Fibroblast of pulmonary artery (primary cell): ENCODE data around the gene ZBED4.
"Not testable (repeated sequence)": the region's sequence is repeated elsewhere in the genome, so short reads cannot be mapped to it uniquely, and the experiment has no call there.

Experiments used
- DNase-seq: peaks from one replicate; pipeline ENCODE4 v3.0.0-alpha.2; 2010; ENCODE audit warnings: low read depth
- H3K4me3 ChIP-seq: replicated peaks from 2 replicates; pipeline ENCODE4 v1.5.1; 2011; ENCODE audit warnings: low read depth, mild to moderate bottlenecking, control low read depth, low read length, moderate library complexity
- CTCF ChIP-seq: IDR thresholded peaks from 2 replicates; pipeline ENCODE4 v1.5.1; 2011; ENCODE audit warnings: mild to moderate bottlenecking, control low read depth, low read length, inconsistent platforms; ENCODE audit errors: missing control alignments

Gene ZBED4

GRCh38 chr22:49814164-49814686, 39.4 kb upstream of the ZBED4 start:
- DNase-seq = no peak
- no peak for TF ChIP-seq CTCF
- no peak overlapping the region for H3K4me3 ChIP-seq

DNA sequence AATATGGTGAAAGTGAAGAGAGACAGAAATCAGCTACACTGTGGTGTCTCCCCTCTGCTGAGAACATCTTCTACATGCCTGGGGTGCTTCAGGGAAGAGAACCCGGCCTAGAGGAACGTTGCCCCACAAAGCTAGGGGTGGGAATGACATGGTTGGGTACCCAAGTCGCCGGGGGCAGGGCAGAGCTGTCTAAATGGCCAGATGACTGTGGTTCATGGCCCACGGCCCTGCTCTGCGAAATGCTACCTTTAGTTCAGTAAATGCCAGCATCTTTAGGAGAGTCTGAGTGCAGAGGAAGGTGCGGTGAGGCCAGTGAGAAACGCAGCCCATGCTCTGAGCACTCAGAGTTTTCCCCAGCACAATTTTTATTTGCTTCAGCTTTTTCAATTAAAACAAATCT, 38.8 kb upstream of the ZBED4 start:
- DNase-seq = no peak
- no peak for TF ChIP-seq CTCF
- H3K4me3 ChIP-seq = no peak overlapping the region

DNA sequence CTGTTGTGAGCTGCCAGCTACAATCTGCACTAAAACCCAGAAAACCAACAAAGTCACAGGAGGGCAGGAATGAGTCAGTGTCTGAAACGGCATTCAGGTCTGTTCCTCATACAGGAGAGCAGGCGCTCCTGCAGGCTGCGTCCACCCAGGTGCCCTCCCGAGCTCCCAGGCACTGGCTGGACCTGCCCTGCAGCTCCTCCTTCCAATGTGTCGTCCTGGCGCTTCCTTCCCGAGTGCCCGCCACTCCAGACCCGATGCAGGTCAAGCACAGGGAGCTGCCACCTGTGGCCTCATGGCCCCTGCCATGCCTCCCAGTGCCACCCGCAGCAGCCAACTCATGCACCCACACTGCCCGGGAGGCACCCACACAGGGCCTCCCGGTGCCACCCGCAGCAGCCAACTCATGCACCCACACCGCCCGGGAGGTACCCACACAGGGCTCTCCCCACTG, 38.0 kb upstream of the ZBED4 start:
- no peak overlapping the region for H3K4me3 ChIP-seq
- no peak for TF ChIP-seq CTCF
- DNase-seq = no peak

GRCh38 chr22:49817359-49817758, 36.3 kb upstream of the ZBED4 start:
- TF ChIP-seq CTCF = no peak
- H3K4me3 ChIP-seq = no peak overlapping the region
- DNase-seq = no peak

- H3K4me3 ChIP-seq = no peak overlapping the region
- TF ChIP-seq CTCF = no peak
- DNase-seq = no peak
Measured at GRCh38 chr22:49820984-49821383, 32.7 kb upstream of the ZBED4 start.

- not testable (repeated sequence) for H3K4me3 ChIP-seq
Measured at GRCh38 chr22:49821741-49822140, 31.9 kb upstream of the ZBED4 start.

DNA sequence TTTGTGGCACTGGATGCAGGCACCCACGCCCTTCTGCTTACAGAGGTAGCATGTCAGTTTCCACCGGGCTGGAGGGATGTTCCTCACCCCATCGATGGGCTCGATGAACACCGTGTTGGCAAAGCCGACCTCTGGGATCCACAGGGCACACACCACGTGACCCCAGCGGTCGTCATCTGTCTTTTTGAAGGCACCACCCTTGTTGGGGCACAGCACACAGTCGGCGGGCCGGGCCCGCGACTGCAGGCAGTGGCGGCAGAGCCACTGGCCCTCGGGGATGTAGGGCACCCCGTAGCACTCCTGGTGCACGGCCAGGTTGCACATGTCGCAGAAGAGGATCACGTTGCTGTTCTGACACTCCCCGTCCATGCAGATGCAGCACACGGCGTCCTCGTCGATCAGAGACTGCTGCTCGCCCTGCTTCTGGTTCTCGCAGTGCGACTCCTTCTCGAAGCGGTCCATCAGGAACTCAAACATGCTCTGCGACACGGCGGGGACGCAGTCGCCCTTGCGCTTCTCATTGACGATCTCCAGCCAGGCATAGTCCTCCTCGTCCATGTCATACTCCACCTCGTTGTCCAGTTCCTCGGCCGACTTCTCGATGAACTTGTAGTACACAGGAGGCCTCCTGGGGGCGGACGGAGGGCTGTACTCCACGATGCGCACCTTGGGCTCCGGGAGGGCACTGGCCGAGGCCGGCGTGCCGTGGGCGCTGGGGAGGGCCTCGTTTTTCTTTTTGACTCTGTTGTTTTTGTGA, 30.2 kb upstream of the ZBED4 start:
- no peak for TF ChIP-seq CTCF
- no peak for DNase-seq
- H3K4me3 ChIP-seq = no peak overlapping the region

More at GRCh38 chr22:49821741-49822140, 31.9 kb upstream of the ZBED4 start:
- not testable (repeated sequence) for DNase-seq
